Measurements from ENCODE around the gene TMEM26. TPM values are rescaled to one million over a fixed set of nuclear protein-coding genes. Genes with fewer than 3 reads are reported as not detected.

The TMEM26 gene
- total RNA-seq, 2 donors from 2014 or later, result not detected

- Histone ChIP-seq H3K4me3 (no peak overlapping the region), H3K36me3 (replicated peaks in 1 of 2; ENCODE audit: insufficient read depth in 1 of 2, low read depth in 2 of 2) (no peaks in the 10 kb centered on the region), H3K27ac (no peak overlapping the region), H3K9me3 (no peaks in the 10 kb centered on the region), H3K27me3 (no peaks in the 10 kb centered on the region), H3K4me1 (no peaks in the 10 kb centered on the region)
- DNase-seq (no peak), ATAC-seq (no peak)
- TF ChIP-seq POLR2A (IDR thresholded peaks at IDR 0.05), result no peak
- TF ChIP-seq, protein P1, sequence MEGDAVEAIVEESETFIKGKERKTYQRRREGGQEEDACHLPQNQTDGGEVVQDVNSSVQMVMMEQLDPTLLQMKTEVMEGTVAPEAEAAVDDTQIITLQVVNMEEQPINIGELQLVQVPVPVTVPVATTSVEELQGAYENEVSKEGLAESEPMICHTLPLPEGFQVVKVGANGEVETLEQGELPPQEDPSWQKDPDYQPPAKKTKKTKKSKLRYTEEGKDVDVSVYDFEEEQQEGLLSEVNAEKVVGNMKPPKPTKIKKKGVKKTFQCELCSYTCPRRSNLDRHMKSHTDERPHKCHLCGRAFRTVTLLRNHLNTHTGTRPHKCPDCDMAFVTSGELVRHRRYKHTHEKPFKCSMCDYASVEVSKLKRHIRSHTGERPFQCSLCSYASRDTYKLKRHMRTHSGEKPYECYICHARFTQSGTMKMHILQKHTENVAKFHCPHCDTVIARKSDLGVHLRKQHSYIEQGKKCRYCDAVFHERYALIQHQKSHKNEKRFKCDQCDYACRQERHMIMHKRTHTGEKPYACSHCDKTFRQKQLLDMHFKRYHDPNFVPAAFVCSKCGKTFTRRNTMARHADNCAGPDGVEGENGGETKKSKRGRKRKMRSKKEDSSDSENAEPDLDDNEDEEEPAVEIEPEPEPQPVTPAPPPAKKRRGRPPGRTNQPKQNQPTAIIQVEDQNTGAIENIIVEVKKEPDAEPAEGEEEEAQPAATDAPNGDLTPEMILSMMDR (IDR thresholded peaks at IDR 0.05), result no peak
- intact Hi-C loops (cut with DNase I), result no loop called here
- 62 to 68% methylated on average over 2 of the region's 2 CpGs for WGBS, 2 donors
Observed at GRCh38 chr10:61486738-61487396, 33.7 kb upstream of the TMEM26 start.

- DNase-seq (no peak), ATAC-seq (no peak)
- WGBS, 2 donors, result 83 to 86% methylated on average over 1 of the region's 1 CpG
- TF ChIP-seq POLR2A (IDR thresholded peaks at IDR 0.05), result no peak
- TF ChIP-seq, protein P1 (IDR thresholded peaks at IDR 0.05), result no peak
- intact Hi-C loops (cut with DNase I), result no loop called here
- H3K9me3 ChIP-seq, result no peaks in the 10 kb centered on the region
- H3K36me3 ChIP-seq (replicated peaks in 1 of 2; ENCODE audit: insufficient read depth in 1 of 2, low read depth in 2 of 2), result no peaks in the 10 kb centered on the region
- H3K4me1 ChIP-seq, result no peaks in the 10 kb centered on the region
- no peaks in the 10 kb centered on the region for H3K27me3 ChIP-seq
- no peak overlapping the region for H3K27ac ChIP-seq
- no peak overlapping the region for H3K4me3 ChIP-seq
Observed at GRCh38 chr10:61486251-61486650, 33.1 kb upstream of the TMEM26 start.

DNA sequence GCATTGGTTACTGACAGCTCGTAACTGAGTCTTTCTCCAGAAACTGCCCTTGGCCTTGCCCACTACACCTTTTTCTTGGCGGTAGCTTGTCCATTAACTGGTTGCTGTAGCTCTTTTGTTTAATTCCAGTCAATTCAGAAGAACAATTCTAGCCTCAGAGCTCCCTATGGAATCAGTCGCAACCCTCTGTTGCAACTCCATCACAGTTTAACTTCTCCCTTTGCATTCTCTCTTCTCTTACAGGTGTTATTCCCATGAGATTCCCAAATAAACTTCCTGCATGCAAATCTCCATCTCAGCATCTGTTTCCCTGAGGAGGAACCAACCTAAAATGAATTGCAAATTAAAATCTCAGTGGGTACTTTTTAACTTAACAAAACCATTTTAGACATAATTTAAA is 28.4 kb upstream of the TMEM26 start:
- Histone ChIP-seq H3K4me3 (no peak overlapping the region), H3K27me3 (no peaks in the 10 kb centered on the region), H3K27ac (no peak overlapping the region), H3K4me1 (no peaks in the 10 kb centered on the region), H3K36me3 (replicated peaks in 1 of 2; ENCODE audit: insufficient read depth in 1 of 2, low read depth in 2 of 2) (no peaks in the 10 kb centered on the region), H3K9me3 (no peaks in the 10 kb centered on the region)
- WGBS, 2 donors, result 52 to 61% methylated on average over 3 of the region's 3 CpGs
- DNase-seq (no peak), ATAC-seq (no peak)
- TF ChIP-seq, protein P1 (IDR thresholded peaks at IDR 0.05), result no peak
- no peak for TF ChIP-seq POLR2A (IDR thresholded peaks at IDR 0.05)
- intact Hi-C loops (cut with DNase I), result no loop called here

DNA sequence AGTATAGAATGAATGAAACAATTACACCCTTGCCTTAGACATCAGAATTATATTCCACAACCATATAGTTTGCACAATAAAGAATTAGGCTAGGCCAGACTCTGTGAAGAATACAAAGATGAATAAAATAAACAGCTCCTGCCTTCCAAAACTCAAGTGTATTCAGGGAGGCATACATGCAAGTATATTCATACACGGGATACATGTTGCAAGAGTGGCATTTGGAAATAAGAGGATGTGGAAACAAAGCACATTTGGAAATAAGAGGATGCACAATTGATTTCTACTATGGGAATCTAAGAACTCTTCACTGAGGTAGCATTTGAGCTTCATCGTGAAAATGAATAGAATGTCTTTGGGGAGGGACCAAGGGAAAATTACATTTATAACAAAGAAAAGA is 27.0 kb upstream of the TMEM26 start:
- TF ChIP-seq POLR2A (IDR thresholded peaks at IDR 0.05), result no peak
- TF ChIP-seq, protein P1 (IDR thresholded peaks at IDR 0.05), result no peak
- Histone ChIP-seq H3K4me1 (no peaks in the 10 kb centered on the region), H3K9me3 (no peaks in the 10 kb centered on the region), H3K36me3 (replicated peaks in 1 of 2; ENCODE audit: insufficient read depth in 1 of 2, low read depth in 2 of 2) (no peaks in the 10 kb centered on the region), H3K27me3 (no peaks in the 10 kb centered on the region), H3K27ac (no peak overlapping the region), H3K4me3 (no peak overlapping the region)
- no peak for ATAC-seq
- no peak for DNase-seq
- intact Hi-C loops (cut with DNase I), result no loop called here
- 28 to 39% methylated on average over 2 of the region's 2 CpGs for WGBS, 2 donors

Data from body of pancreas (tissue), 4 donors.